NCI-H1092 (cell line): ENCODE results near the gene SORCS1.

ENCODE experiments used
- DNase-seq: peaks from one replicate; lab custom pipeline; 2025; lab: John Stamatoyannopoulos, UW

Gene SORCS1

GRCh38 chr10:106577756-106578155 is 586.8 kb downstream of the SORCS1 start:
- DNase-seq: no peak

GRCh38 chr10:106577266-106577665 is 587.2 kb downstream of the SORCS1 start:
- no peak for DNase-seq

- DNase-seq: no peak
Observed at GRCh38 chr10:106576534-106576933, 588.0 kb downstream of the SORCS1 start.

DNA sequence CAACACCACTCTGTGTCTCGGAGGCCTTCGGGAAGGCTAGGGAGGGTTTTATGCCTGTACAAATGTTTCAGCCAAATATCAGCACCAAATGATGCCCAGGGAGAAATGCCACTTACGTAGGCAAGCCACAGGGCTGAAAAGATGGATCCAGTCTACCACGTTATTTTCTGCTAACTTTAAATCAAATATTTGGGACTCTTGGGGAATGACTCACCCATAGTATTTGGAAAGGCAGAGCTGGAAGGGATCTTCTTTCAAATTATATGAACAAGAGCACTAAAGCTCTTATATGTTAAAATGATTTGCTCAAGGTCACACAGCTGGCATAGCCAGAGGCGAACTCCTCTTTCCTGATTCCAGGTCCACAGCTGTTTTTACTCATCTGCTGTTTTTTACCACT is 591.4 kb downstream of the SORCS1 start:
- DNase-seq: no peak

DNA sequence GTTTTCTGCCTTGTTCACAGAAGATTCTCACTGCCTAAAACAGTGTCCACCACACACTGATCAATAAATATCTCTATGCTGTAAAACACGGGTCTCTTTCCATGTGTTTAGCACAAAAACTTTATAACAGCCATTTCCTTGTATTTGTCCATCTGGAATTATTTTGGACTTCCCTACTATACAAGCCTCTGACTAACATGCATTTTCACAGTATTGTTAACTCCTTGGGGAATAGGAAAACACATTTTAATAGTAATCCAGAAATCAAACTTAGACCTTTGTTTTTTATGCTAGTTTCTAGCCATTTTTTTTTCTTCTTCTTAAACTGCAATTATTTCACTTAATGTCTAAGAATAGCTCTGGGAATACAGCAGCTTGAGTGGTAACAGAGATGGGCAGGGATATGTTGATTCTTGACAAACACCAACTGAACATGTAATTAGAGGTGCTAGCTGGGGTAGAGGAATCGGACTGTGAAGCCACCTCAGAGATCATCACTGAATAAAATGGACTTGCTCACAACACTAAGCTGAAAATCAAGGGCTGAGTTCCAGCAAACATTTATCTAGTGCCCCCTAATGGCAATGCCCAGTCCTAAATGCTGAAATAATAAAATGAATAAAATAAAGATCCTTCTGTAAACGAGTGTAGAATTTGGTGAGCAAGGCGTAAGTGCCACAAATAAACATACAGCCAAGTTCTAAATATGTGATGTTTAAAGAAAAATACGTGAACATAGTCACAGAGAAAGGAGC is 593.1 kb downstream of the SORCS1 start:
- no peak for DNase-seq

- no peak for DNase-seq
Observed at GRCh38 chr10:106570268-106570667, 594.2 kb downstream of the SORCS1 start.

DNA sequence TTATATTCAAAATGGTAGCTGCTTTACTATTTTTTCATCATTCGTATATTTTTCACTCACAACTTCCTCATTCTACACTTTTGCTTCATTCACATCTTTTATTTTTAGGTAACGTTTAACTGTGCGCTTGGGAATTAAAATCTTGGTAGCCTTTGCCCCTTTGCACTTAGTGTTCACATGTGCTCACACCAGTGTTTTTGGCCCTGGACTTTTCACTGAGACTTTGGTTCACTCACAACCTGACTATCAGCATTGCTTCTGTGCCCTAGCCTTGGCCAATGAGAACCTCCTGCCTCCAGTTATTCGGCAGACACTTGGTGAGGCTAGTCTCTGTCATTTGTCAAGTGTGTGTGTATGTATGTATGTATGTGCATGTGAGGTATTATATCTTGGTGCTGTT is 596.9 kb downstream of the SORCS1 start:
- no peak for DNase-seq

GRCh38 chr10:106566873-106567272 is 597.6 kb downstream of the SORCS1 start:
- no peak for DNase-seq

- no peak for DNase-seq
Observed at GRCh38 chr10:106565546-106565945, 599.0 kb downstream of the SORCS1 start.

DNA sequence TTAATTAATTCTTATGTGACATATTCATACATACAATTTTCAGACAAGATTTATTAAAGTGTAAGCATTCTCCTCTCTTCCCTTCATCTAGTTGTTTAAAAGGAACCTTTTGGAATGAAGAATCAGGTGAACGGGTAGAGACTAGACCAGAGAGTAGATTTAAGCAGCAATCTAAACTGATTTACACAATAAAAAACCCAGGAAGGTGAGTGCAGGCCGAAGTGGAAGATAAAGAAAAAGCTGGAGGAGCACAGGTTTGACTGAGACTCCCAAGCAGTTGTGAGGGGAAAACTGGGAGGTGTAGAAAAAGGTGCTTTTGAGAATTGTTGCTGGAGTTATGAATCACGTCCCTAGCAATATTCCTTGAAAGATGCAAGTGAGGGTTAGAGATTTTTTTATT is 601.1 kb downstream of the SORCS1 start:
- DNase-seq: no peak

- DNase-seq: no peak
Observed at GRCh38 chr10:106560925-106561640, 603.4 kb downstream of the SORCS1 start.

GRCh38 chr10:106559442-106559841 is 605.1 kb downstream of the SORCS1 start:
- DNase-seq: no peak

DNA sequence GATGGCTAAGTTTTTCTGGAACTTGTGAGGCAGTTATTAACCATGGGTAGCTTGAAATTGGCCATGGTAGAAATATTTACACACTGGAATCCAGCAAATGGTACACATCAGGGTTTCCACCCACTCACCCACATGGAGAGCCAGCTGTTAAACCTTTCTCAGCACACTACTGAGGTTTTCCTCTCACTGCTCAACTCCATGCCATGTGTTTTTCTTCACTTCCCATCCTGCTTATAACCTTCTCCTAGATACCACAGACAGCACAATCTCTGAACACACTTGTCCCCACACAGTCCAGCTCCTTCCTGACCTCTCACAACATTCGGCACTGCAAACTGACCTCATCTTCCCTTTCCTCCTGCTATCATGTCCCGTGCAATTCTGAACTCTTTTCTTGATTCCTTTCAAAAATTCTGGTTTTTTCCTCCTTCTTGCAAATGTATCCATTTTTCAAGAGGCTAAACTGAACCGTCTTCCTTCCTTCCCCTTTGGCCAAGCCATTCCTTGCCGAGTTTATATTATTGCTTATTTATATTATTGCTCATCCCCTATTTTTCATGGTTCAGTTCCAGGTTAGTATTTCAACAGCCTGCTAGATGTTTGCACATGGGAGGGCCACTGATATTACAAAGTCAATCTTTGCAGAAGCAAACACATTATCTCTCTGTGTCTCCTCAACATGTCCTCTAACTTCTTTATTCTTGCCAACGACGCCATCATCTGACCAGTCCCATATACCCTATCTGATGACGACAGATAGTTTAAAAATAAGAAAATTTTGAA is 606.4 kb downstream of the SORCS1 start:
- DNase-seq: no peak

DNA sequence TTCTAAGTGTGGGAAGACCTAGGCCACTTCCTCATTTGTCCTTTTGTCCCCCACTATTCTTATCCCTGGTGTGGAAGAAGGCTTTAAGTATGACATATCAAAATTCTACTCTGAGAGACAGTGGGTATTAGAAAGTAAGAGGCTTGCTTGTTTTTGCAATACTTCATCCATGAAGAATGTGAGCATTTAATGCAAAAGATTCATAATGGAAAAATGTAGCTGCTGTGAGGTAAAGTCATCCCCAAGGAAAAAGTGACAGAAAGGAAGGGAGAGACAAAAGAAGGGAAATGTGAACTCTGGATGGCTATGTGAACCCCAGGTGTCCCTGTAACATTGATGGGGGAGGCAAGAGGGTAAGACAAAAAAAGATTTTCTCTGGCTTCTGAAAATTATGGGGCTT is 607.5 kb downstream of the SORCS1 start:
- DNase-seq: no peak

- DNase-seq: no peak
Observed at GRCh38 chr10:106555599-106555998, 608.9 kb downstream of the SORCS1 start.

DNA sequence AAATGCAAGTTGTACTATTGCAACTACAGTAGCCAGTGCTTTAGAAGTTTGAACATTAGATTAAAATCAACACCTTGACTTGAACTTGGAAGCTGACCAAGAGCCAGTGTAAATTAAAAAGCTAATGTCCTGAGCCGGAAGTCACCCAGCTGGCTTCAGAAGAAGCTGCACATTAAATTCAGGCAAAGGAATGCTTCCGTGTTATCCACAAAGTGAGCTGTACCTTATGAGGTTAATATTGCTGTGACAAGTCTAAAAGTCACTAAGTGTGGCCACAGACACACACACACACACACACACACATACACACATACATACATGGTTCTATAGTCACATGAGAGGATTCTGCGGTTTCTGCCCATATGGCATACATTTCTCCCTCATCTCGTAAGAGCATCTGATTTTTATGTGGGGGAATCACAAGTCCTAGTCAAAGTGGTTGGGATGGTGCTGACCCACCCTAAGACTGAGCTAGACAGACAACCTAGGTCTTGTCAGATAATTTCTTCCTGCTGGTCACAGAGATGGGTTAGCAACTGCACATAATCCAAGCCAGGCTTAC is 612.9 kb downstream of the SORCS1 start:
- no peak for DNase-seq

GRCh38 chr10:106548832-106549231 is 615.7 kb downstream of the SORCS1 start:
- DNase-seq: no peak

DNA sequence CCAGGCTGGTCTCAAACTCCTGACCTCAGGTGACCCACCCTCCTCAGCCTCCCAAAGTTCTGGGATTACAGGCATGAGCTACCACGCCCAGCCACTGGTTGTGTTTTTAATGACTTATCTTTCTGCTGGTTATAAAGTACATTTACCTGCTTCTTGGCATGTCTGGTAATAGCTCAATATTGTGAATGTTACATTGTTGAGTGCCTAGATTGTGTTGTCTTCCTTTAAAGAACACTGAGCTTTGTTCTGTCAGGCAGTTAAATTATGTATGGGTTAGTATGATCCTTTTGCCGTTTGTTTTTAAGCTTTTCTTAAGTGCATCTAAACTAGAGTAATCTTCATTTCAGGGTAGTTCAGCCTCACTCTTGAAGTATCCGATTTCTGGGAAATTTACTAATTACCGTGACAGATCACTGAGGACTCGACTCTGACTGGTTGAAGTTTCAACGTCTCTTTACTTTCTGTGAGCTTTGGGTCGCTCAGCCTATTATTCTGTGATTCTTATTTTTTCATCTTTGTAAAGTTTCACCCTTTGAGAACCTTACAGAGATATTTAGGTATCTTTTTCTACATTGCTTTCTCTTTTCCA is 617.4 kb downstream of the SORCS1 start:
- DNase-seq: no peak

DNA sequence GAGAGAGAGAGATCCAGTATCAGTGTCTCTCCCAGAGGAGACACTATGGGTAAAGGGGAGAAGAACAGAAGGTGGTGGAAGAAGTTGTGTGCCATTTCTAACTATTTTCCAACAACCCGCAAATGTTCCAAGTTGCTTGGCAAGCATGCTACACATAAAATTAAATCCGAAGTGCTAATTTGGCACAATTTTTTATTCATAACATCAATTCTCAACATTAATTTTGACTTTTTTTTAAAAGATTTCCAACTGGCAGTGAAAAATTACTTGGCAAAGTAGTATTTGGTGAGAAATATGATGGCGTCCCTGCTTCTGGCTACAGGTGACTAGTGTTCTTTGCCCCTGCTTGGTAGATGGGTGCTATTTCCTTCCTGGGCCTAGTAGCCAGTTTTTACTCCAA is 622.0 kb downstream of the SORCS1 start:
- no peak for DNase-seq

- no peak for DNase-seq
Observed at GRCh38 chr10:106540645-106541044, 623.9 kb downstream of the SORCS1 start.

DNA sequence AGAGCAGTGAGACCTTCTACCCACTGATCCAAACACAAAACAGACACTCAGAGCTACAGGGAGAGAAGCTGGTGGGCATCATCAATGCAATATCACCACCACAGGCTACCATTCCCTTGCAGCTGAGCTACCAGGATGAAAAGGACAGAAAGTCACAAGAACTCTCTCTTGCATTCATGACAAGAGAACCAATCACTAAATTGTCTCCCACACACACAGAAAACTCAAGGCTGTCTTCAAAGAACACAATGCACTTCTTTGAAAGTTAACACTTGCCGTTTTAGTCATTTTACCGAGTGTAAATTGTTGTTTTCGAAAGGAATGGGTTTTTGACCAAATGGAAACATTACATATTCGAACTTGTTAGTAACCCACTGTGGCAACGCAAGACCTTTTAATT is 626.6 kb downstream of the SORCS1 start:
- DNase-seq: no peak

DNA sequence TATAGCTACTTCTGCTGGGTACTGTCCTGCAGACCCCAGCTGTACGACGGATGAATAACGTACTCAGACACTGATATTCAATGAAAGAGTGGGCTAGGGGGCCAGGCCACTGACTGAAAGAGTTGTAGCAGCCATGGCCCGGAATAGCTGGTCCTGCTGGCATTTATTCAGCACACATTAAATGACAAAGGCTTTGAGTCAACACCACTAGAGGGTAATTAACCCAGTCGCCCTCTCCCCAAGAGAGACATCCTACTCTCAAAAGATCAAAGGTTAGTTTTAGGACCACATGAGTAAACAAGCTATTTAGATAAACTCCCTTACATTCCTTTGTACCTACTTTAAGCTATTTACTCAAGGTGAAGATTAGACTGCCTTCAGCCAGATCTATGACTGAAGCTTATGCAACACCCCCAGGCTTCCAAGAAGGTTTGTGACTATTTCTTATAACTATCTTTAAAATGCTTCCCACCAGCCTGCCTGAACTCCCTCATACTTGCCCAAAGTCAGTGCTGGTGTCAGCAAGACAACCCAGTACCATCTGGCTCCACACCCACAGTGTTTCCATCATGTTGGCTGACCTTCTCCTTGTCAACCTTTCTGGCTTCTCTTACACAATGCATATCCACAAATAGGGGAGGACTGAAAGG is 629.1 kb downstream of the SORCS1 start:
- no peak for DNase-seq
